NCI-H2196 treated with DMSO at 0.1 percent for 48 hours (cell line): Measurements from ENCODE around the gene ARHGAP26.

Experiments
- DNase-seq: peaks from one replicate; lab custom pipeline; 2025; ENCODE audit not compliant: unreplicated experiment; lab: John Stamatoyannopoulos, UW

The ARHGAP26 gene

DNA sequence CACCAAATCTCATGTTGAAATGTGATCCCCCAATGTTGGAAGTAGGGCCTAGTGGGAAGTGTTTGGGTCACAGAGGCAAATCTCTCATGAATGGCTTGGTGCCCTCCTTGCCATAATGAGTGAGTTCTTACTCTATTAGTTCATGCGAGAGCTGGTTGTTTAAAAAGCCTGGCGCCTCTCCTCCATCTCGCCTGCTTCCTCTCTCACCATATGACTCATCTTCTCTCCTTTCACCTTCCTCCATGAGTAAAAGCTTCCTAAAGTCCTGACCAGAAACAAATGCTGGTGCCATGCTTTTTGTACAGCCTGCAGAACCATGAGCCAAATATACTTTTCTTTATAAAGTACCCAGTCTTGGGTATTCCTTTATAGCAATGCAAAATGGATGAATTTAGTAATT, 20.9 kb upstream of the ARHGAP26 start:
- no peak for DNase-seq

DNA sequence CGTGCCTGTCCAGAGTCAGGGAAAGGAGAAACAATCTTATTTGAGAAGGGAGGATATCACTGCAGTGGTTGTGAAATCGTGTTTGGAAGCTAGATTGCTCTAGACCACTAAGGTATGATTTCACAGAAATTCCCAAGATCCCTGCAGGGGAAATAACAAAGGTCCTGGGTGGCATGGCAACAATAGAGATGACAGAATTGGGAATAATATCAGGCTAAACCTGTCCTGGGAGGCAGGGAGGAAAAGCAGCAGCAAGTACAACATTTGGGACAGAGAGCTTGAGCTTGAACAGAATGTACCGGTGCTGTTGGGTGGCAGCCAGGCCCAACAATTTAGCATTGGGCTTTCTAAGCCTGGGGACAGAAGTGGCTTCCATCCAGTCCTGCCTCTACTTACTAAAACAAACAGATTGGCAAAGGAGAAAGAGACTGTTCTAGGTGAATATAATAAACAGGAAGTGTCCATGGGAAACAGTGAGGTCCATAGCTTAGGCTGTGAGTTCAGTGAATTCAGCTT, 17.0 kb upstream of the ARHGAP26 start:
- no peak for DNase-seq

DNA sequence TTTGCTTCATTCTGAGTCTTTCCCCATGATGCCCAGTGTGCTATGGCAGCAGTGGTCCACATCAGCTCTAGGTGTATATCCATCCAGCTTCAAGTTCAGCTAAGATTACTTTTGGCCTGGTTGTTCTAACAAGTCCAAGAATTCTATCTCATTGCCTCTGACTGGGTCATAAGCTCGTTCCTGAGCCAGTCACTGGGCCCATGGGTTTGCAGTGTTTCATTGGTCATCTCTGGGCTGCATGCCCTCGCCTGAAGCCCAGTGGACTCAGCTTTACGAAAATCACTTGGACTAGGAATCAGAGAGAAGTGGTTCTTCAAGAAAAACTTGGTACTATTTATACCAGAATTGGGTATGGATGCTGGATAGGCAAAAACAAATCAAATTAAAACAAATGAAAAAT, 16.1 kb upstream of the ARHGAP26 start:
- no peak for DNase-seq

DNA sequence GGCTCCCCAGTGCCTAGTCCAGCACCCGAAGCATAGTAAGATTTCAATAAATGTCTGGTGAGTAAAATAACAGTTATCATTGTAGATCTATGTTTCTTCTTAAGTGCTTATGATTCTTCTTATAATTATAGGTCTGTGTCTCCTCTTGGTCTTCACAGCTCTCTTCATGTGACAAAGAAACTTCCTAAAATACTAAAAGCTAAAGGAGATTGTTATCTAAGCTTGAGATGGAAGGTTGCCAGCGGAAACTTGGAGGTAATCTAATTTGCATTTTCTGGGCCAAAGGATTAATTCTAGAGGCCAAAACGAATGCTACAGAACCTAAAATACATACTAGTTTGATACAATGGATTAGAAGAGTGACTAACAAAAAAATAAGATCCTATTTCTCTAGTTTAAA, 13.6 kb upstream of the ARHGAP26 start:
- DNase-seq = no peak

DNA sequence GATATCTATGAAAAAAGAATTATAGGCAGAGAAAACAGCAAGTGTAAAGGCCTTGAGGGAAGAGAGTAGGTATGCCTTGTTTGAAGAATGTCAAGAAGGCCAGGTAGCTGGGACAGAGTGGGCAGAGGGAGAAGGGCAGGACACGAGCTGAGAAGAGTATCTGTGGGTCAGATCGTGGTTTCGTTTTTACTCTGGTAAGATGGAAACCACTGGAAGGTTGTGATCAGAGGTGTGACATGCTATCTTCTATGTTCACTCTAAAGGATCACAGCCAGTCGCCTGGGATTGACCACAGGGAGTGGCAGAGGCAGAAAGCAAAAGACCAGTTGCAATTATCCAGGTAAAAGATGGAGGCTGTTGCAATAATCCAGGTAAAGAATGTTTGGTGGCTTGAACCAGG, 12.6 kb upstream of the ARHGAP26 start:
- no peak for DNase-seq

DNA sequence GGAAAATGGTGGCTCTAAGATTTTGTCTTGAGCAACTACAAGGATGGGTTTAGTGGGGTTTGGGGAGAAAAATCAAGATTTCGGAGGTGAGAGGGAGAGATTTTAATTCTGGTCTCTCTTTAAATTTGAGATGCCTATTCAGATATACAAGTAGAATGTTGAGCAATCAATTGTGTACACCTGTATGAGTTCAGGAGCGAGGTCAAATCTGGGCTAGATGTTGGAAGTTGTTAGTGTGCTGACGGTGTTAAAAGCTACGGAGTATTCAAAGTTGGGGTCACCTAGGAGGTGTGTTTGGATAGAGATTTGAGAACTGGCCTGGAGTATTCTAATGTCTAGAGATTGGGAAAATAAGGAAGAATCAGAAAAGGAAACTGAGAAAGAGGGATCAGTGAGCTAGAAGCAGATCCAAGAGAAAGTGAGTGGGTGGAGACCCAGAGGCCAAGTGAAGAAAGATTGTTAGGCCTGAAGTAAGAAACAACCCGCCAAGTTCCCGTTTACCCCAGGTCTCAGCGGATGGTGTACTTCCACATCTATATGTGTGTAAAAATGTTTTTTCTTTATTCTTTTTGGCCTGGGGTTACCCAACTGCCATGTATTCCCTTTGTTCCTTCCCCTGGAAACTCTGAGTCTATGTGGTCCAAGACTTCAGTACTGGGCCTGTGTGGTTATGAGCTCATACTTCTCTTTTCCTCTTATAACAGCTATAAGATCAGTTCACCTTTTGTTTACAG, 11.9 kb upstream of the ARHGAP26 start:
- no peak for DNase-seq

DNA sequence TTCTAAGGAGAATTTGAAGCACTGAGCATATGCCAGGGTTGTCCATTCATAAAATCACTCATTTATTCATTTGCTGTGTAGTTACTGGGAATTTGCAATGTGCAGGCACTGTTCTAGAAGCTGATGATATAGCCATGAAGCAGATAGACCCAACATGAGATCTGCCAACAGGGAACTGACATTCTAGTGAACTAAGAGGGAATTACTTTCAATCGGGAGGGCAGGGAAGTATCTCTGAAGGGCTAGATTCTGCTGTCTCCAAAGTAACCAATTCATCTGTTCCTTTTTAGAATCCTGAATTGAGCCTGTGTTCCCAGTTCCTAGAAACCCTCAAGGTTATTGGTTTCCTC, 11.4 kb upstream of the ARHGAP26 start:
- DNase-seq = no peak

DNA sequence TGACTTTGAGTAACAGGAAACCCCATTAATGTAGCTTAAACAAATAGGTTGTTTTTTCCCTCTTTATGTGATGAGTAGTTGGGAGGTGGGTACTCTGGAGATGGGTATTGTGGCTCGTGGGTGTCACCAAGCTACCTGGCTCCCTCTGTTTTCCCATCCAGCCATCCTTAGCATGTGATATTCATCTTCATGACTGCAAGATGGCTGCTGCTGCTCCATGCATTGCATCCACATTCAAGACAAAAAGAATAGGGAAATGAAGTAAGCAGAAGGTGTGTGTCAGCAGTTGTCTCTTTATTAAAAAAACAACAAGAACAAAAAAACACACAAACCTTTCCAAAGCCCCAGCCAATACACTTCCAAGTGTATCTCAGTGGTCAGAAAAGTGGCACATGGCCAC, 6.5 kb upstream of the ARHGAP26 start:
- no peak for DNase-seq

- no peak for DNase-seq
These were observed 3.0 kb upstream of the ARHGAP26 start for GRCh38 chr5:142767178-142767577.

GRCh38 chr5:142767911-142768310, 2.3 kb upstream of the ARHGAP26 start:
- no peak for DNase-seq

DNA sequence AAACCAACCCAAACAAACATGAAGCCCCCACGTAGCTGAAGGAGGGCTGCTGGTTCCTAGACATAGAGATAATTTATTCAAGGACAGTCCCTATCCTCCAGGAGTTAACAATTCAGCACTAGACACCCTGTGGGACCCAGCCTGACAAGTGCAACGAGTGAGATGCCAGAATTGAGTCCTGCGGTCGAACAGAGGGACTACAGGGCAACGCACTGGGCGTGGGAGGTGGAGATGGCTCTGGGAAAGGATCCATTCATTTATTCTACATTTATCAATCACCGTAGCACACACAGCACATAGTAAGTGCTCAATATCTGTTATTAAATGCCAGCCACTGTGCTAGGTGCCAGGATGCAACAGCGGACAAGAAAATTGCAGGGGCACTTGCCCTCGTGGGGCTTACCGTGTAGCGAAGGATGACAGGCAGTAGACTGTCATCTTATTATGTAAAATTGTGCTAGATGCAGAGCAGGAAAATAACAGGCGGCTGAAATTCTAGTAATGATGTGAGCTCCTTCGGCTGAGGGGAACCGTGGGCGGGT, 855 bp upstream of the ARHGAP26 start:
- DNase-seq = no peak

GRCh38 chr5:142770650-142771609, 753 bp downstream of the ARHGAP26 start:
- DNase-seq = no peak

GRCh38 chr5:142771666-142772065, 1.5 kb downstream of the ARHGAP26 start:
- no peak for DNase-seq

GRCh38 chr5:142772446-142773293, 2.5 kb downstream of the ARHGAP26 start:
- DNase-seq = no peak

- DNase-seq = no peak
These were observed 6.9 kb downstream of the ARHGAP26 start for GRCh38 chr5:142777099-142777498.

GRCh38 chr5:142777850-142778249, 7.7 kb downstream of the ARHGAP26 start:
- DNase-seq = no peak

DNA sequence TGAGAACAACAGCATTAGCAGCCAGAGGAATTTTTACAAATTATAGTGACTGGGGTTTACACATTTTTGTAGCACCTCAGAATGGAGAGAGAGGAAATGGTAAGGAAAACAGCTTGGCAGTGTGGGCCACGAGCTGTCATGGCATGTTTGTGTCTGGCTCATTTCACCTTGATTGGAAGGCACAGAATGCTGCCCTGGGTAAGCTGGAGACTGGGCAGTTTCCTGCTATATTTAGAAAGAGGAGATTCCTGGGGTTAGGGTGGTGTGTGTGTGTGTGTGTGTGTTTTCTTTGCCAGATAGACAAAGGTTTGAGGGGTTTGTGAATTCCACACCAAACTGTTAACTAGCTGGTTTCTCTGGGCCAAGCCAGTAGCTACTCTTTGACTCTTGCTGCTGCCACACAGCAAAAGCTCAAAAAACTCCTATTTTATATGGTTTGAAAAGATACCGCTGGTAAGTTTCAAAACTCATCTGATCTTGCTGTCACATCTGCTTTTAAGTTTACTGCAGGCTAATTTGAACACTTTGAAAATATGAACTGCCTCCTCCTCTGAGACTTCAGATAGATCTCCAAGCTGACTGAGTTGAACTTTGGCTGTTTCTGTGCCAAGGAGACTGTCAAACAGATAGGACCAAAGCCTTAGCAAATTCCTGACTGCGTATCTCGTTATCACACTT, 9.1 kb downstream of the ARHGAP26 start:
- DNase-seq = no peak

DNA sequence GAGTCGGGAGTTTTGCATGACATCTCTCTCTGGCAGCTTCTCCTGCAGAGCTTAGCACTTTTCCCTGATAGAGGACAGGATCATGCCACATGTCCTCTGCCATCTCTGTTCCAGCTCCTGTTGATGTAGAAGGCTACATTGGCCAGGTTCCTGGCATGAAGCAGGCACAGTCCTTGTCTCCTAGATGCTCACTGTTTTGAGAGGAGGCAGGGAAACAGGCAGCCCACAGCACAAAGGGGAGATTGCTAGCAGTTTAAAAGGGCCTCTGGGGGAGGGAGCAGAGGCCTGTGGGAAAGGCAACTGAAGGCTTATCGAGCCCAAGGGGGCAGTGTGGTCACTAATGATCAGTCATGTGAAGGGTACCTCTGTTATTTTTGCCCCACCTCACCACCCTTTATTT, 10.7 kb downstream of the ARHGAP26 start:
- no peak for DNase-seq

- no peak for DNase-seq
These were observed 12.9 kb downstream of the ARHGAP26 start for GRCh38 chr5:142782976-142783530.
